ENCODE results near the gene RNASET2. TPM values are rescaled to one million over a fixed set of nuclear protein-coding genes. Genes with fewer than 3 reads are reported as not detected.
A peak's percentile ranks its signal among the peaks of the same experiment; 100 is the strongest.

RNASET2 gene
- total and polyA plus RNA-seq, 2 donors from 2014 or later, result 50.7 to 69.0 TPM

DNA sequence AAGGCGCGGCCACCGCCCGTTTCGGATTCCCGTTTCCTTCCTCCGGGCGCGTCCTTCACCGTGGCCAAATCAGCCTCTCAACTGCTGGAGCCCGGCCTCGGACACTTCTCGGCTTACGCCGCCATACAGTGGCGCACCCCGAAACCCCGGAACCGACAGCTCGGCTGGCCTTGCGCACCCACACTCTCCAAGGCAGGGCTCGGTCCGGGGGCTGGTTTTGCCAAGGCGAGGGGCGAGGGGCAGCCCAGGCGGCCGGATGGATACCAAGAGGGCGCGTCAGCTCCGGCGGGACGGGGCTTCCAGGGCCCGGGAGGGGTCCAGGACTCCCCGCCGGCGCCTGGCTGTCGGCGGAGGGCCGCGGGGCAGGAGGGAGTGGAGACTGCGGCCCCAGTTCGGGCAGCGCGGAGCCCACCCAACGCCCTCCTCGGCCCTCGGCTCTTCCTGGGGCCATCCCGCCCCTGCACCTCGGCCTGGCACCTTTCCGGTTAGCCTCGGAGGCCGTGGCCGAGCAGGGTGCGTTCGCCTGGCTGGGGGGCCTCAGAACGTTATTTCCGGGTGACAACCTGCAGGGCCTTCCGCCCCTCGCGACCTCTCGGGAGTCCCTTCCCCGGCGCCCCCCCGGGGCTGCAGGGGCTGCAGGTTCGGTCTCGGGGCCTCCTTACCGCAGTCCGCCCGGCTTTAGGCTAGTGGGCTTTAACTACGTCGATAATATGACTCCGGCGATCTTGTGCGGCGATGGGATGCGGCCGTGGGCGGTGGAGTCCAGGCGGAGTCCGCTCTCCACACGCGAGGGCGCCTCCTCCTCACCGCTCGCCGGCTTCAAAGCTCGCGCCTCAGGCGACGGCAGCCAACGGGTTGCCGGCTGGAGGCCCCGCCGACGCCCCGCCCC is 42.1 kb upstream of the RNASET2 start:
- Histone ChIP-seq H3K9me3 (ENCODE audit: control insufficient read depth in 2 of 3, insufficient read depth in 1 of 3, low read length in 3 of 3) (no peaks in the 10 kb centered on the region), H3K27me3 (ENCODE audit: control insufficient read depth, insufficient read depth, low read length) (no peaks in the 10 kb centered on the region), H3K27ac (ENCODE audit: low read depth in 2 of 2, low read length in 2 of 2) (no peak overlapping the region), H3K36me3 (ENCODE audit: control insufficient read depth in 2 of 3, insufficient read depth in 3 of 3, low read length in 3 of 3) (peaks cover 0 to 5% (median 0%) of the 10 kb centered on the region in 3 donors), H3K4me1 (ENCODE audit: control insufficient read depth in 2 of 3, insufficient read depth in 2 of 3, low read depth in 1 of 3, low read length in 3 of 3) (peaks cover 2 to 14% (median 4%) of the 10 kb centered on the region in 3 donors), H3K4me3 (ENCODE audit: low read length in 3 of 3) (peak overlapping the region; percentile 58 to 85 (median 61)), H3K9ac (ENCODE audit: low read length in 3 of 3) (peak overlapping the region in 2 of 3 donors; percentile 11 to 17)
- intact Hi-C loops (cut with DNase I), result no loop called here
- FAIRE-seq (no peak), DNase-seq (peak in 4 of 5 donors; percentile 17 to 84 (median 52))
- TF ChIP-seq, protein P1, sequence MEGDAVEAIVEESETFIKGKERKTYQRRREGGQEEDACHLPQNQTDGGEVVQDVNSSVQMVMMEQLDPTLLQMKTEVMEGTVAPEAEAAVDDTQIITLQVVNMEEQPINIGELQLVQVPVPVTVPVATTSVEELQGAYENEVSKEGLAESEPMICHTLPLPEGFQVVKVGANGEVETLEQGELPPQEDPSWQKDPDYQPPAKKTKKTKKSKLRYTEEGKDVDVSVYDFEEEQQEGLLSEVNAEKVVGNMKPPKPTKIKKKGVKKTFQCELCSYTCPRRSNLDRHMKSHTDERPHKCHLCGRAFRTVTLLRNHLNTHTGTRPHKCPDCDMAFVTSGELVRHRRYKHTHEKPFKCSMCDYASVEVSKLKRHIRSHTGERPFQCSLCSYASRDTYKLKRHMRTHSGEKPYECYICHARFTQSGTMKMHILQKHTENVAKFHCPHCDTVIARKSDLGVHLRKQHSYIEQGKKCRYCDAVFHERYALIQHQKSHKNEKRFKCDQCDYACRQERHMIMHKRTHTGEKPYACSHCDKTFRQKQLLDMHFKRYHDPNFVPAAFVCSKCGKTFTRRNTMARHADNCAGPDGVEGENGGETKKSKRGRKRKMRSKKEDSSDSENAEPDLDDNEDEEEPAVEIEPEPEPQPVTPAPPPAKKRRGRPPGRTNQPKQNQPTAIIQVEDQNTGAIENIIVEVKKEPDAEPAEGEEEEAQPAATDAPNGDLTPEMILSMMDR (IDR thresholded peaks at IDR 0.05; ENCODE audit: borderline replicate concordance, extremely low read depth, insufficient read depth), result no peak

DNA sequence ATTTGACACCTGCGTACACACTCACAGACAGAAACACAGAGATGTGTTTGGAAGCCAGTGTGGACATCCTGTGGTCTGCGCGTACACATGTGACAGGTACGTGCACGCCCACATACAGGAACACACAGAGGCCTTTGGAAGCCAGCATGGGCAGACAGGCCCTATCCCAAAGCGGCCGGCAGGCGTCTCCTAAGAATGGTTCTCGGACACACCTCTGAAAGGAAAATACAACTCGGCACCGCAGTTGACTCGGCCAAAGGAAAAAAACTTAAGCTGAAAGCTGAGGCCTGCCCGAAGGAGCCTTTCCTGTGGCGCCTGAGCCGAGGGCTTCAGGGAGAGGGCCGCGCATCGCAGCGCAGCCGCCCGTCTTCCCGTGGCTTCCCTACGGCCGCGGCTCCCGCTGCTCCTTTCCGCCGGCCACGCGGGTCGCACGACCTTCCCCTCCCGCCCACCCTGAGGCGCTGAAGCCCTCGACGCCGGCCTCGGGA is 41.5 kb upstream of the RNASET2 start:
- peak; percentile 79 to 88 (median 81) for DNase-seq
- FAIRE-seq, result no peak
- intact Hi-C loops (cut with DNase I), result no loop called here

DNA sequence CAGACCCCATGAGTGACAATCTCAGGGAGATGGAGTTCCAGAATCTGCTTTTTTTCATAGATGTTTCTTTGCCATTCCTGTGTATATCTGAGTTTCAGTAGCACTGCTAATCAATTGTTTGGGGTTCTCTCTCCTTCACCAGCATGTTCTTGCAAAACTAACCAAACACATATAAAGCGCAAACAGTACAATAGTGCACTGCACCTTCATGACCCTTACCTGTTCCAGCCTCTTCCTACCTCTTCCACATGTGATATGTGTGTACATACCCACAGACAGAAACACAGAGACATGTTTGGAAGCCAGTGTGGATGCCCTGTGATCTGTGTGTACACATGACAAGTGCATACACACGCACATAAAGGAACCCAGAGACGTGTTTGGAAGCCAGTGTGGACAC is 41.0 kb upstream of the RNASET2 start:
- Histone ChIP-seq H3K4me3 (ENCODE audit: low read length in 3 of 3) (peak overlapping the region; percentile 35 to 85 (median 51)), H3K27me3 (ENCODE audit: control insufficient read depth, insufficient read depth, low read length) (no peaks in the 10 kb centered on the region), H3K9me3 (ENCODE audit: control insufficient read depth in 2 of 3, insufficient read depth in 1 of 3, low read length in 3 of 3) (no peaks in the 10 kb centered on the region), H3K36me3 (ENCODE audit: control insufficient read depth in 2 of 3, insufficient read depth in 3 of 3, low read length in 3 of 3) (peaks cover 0 to 2% (median 0%) of the 10 kb centered on the region in 3 donors), H3K9ac (ENCODE audit: low read length in 3 of 3) (peak overlapping the region in 2 of 3 donors; percentile 3 to 20), H3K27ac (ENCODE audit: low read depth in 2 of 2, low read length in 2 of 2) (no peak overlapping the region), H3K4me1 (ENCODE audit: control insufficient read depth in 2 of 3, insufficient read depth in 2 of 3, low read depth in 1 of 3, low read length in 3 of 3) (peaks cover 2 to 12% (median 4%) of the 10 kb centered on the region in 3 donors)
- intact Hi-C loops (cut with DNase I), result no loop called here
- FAIRE-seq, result no peak
- TF ChIP-seq, protein P1 (IDR thresholded peaks at IDR 0.05; ENCODE audit: borderline replicate concordance, extremely low read depth, insufficient read depth), result no peak
- no peak for DNase-seq

More for the DNA sequence above, 41.5 kb upstream of the RNASET2 start:
- H3K9ac ChIP-seq (ENCODE audit: low read length in 3 of 3), result peak overlapping the region in 1 of 3 donors; percentile 20
- no peaks in the 10 kb centered on the region for H3K9me3 ChIP-seq (ENCODE audit: control insufficient read depth in 2 of 3, insufficient read depth in 1 of 3, low read length in 3 of 3)
- H3K4me3 ChIP-seq (ENCODE audit: low read length in 3 of 3), result peak overlapping the region; percentile 35 to 85 (median 51)
- peaks cover 2 to 14% (median 4%) of the 10 kb centered on the region in 3 donors for H3K4me1 ChIP-seq (ENCODE audit: control insufficient read depth in 2 of 3, insufficient read depth in 2 of 3, low read depth in 1 of 3, low read length in 3 of 3)
- H3K36me3 ChIP-seq (ENCODE audit: control insufficient read depth in 2 of 3, insufficient read depth in 3 of 3, low read length in 3 of 3), result peaks cover 0 to 5% (median 0%) of the 10 kb centered on the region in 3 donors
- TF ChIP-seq, protein P1 (IDR thresholded peaks at IDR 0.05; ENCODE audit: borderline replicate concordance, extremely low read depth, insufficient read depth), result peak; percentile 38
- no peaks in the 10 kb centered on the region for H3K27me3 ChIP-seq (ENCODE audit: control insufficient read depth, insufficient read depth, low read length)
- no peak overlapping the region for H3K27ac ChIP-seq (ENCODE audit: low read depth in 2 of 2, low read length in 2 of 2)

Data from kidney (tissue), 14 donors.